ENCODE data around the gene AP3D1.

GRCh38 chr19:2089727-2090053, 61.7 kb downstream of the AP3D1 start:
- no peak for TF ChIP-seq CTCF (IDR thresholded peaks at IDR 0.05 in 8 of 11, conservative IDR thresholded peaks at IDR 0.05 in 3 of 11)
- no peak for TF ChIP-seq POLR2AphosphoS5 (IDR thresholded peaks at IDR 0.05)

Data from spleen (tissue), 7 donors.